ENCODE results near the gene MORN1. TPM values are rescaled to one million over a fixed set of nuclear protein-coding genes. Genes with fewer than 3 reads are reported as not detected.
A peak's percentile ranks its signal among the peaks of the same experiment; 100 is the strongest.

Gene MORN1
- total RNA-seq, 1 donor from 2014 or later: 10.8 TPM

- TF ChIP-seq, protein P1, sequence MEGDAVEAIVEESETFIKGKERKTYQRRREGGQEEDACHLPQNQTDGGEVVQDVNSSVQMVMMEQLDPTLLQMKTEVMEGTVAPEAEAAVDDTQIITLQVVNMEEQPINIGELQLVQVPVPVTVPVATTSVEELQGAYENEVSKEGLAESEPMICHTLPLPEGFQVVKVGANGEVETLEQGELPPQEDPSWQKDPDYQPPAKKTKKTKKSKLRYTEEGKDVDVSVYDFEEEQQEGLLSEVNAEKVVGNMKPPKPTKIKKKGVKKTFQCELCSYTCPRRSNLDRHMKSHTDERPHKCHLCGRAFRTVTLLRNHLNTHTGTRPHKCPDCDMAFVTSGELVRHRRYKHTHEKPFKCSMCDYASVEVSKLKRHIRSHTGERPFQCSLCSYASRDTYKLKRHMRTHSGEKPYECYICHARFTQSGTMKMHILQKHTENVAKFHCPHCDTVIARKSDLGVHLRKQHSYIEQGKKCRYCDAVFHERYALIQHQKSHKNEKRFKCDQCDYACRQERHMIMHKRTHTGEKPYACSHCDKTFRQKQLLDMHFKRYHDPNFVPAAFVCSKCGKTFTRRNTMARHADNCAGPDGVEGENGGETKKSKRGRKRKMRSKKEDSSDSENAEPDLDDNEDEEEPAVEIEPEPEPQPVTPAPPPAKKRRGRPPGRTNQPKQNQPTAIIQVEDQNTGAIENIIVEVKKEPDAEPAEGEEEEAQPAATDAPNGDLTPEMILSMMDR (IDR thresholded peaks at IDR 0.05; ENCODE audit: partially characterized antibody, unreplicated experiment): no peak
- no peak for DNase-seq
- H3K4me3 Mint-ChIP-seq (ENCODE audit: unreplicated experiment): peak overlapping the region; percentile 60
- no peaks in the 10 kb centered on the region for H3K36me3 Mint-ChIP-seq (ENCODE audit: unreplicated experiment)
- peaks cover 3% of the 10 kb centered on the region for H3K9me3 Mint-ChIP-seq (ENCODE audit: unreplicated experiment)
- H3K4me1 Mint-ChIP-seq (ENCODE audit: low read depth, unreplicated experiment): peaks cover 12% of the 10 kb centered on the region
- H3K27me3 Mint-ChIP-seq (ENCODE audit: unreplicated experiment): peaks cover 13% of the 10 kb centered on the region
- H3K27ac Mint-ChIP-seq (ENCODE audit: unreplicated experiment): peak overlapping the region; percentile 59
These were observed 22.3 kb upstream of the MORN1 start for GRCh38 chr1:2413495-2414296.

DNA sequence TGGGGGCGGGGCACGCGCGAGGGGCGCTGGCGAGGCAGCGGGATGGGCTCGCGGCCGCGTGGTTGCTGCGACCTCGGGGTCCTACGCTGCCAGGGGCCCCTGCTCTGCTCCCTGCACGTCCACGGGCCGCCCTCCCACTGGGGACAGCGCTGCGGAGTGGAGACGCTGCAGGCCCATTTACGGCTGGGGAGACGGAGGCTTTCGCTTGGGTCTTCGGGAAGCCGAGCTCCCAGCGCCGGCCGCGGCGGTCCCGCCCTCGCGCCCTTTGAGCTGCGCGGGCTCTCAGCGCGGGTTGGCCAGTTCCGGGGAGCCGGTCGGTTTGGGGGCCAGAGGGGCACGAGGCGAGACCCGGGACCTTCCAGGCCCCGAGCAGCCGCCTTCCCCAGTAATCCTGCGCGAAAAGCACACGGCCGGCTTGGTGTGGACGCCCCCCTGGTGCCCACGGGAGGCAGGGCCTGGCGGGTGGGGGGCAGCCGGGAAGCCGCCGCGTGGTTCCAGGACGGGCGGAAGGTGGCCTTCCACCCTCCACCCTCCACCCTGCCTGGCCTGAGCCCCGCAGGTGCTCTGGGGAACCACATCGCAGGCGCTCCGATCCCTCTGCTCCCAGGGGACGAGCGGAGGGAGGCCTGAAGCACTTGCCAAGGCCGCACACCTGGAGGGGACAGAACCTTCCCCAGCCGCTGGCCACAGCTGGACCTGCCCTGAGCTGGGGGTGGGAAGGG, 21.6 kb upstream of the MORN1 start:
- Mint-ChIP-seq H3K27ac (ENCODE audit: unreplicated experiment) (no peak overlapping the region), H3K27me3 (ENCODE audit: unreplicated experiment) (peaks cover 13% of the 10 kb centered on the region), H3K9me3 (ENCODE audit: unreplicated experiment) (peaks cover 3% of the 10 kb centered on the region), H3K36me3 (ENCODE audit: unreplicated experiment) (no peaks in the 10 kb centered on the region), H3K4me1 (ENCODE audit: low read depth, unreplicated experiment) (peaks cover 12% of the 10 kb centered on the region), H3K4me3 (ENCODE audit: unreplicated experiment) (no peak overlapping the region)
- TF ChIP-seq, protein P1 (IDR thresholded peaks at IDR 0.05; ENCODE audit: partially characterized antibody, unreplicated experiment): no peak
- DNase-seq: no peak

GRCh38 chr1:2412395-2412772, 21.0 kb upstream of the MORN1 start, which contains the start of gene PEX10:
Gene PEX10 (minus strand): TSS chr1:2412564. CDS start chr1:2412502, 62 bp downstream.
- H3K27ac Mint-ChIP-seq (ENCODE audit: unreplicated experiment): no peak within 1 kb of the TSS

GRCh38 chr1:2411801-2412394, 20.5 kb upstream of the MORN1 start:
- TF ChIP-seq, protein P1 (IDR thresholded peaks at IDR 0.05; ENCODE audit: partially characterized antibody, unreplicated experiment): no peak
- peak overlapping the region; percentile 82 for H3K4me3 Mint-ChIP-seq (ENCODE audit: unreplicated experiment)
- peaks cover 3% of the 10 kb centered on the region for H3K9me3 Mint-ChIP-seq (ENCODE audit: unreplicated experiment)
- no peak overlapping the region for H3K27ac Mint-ChIP-seq (ENCODE audit: unreplicated experiment)
- no peak for DNase-seq
- peaks cover 19% of the 10 kb centered on the region for H3K27me3 Mint-ChIP-seq (ENCODE audit: unreplicated experiment)
- H3K36me3 Mint-ChIP-seq (ENCODE audit: unreplicated experiment): no peaks in the 10 kb centered on the region
- peaks cover 13% of the 10 kb centered on the region for H3K4me1 Mint-ChIP-seq (ENCODE audit: low read depth, unreplicated experiment)

More at GRCh38 chr1:2412395-2412772, 21.0 kb upstream of the MORN1 start, which contains the start of gene PEX10:
- DNase-seq: peak; percentile 100
- peaks cover 3% of the 10 kb centered on the region for H3K9me3 Mint-ChIP-seq (ENCODE audit: unreplicated experiment)
- H3K4me3 Mint-ChIP-seq (ENCODE audit: unreplicated experiment): peak within 1 kb of the TSS; percentile 82
- peaks cover 17% of the 10 kb centered on the region for H3K27me3 Mint-ChIP-seq (ENCODE audit: unreplicated experiment)
- H3K36me3 Mint-ChIP-seq (ENCODE audit: unreplicated experiment): no peaks in the 10 kb centered on the region
- peaks cover 12% of the 10 kb centered on the region for H3K4me1 Mint-ChIP-seq (ENCODE audit: low read depth, unreplicated experiment)
- TF ChIP-seq, protein P1 (IDR thresholded peaks at IDR 0.05; ENCODE audit: partially characterized antibody, unreplicated experiment): no peak
